Stimulated activated CD4-positive, alpha-beta T cell treated with anti-CD3 and anti-CD28 coated beads, TNF-alpha, amount 100 ng/mL, for 48 hours (primary cell): Measurements from ENCODE around the gene PLK4.
A peak's percentile ranks its signal among the peaks of the same experiment; 100 is the strongest.
"Not testable (repeated sequence)": the region's sequence is repeated elsewhere in the genome, so short reads cannot be mapped to it uniquely, and the experiment has no call there.

Source experiments
- DNase-seq, 3 donors: peaks; one replicate each; pipeline ENCODE4 v3.0.0-alpha.2; 2020; ENCODE audit warnings: low read depth in 3 of 3

Gene PLK4

GRCh38 chr4:127880763-127881562 lies at the start of gene PLK4:
TSS of gene PLK4 (plus strand) at chr4:127880893. CDS start at chr4:127881135, 242 bp downstream.
- DNase-seq = peak; percentile 89 to 94 (median 92)

- no peak for DNase-seq
Observed at GRCh38 chr4:127832585-127832984, 48.1 kb upstream of the PLK4 start.

DNA sequence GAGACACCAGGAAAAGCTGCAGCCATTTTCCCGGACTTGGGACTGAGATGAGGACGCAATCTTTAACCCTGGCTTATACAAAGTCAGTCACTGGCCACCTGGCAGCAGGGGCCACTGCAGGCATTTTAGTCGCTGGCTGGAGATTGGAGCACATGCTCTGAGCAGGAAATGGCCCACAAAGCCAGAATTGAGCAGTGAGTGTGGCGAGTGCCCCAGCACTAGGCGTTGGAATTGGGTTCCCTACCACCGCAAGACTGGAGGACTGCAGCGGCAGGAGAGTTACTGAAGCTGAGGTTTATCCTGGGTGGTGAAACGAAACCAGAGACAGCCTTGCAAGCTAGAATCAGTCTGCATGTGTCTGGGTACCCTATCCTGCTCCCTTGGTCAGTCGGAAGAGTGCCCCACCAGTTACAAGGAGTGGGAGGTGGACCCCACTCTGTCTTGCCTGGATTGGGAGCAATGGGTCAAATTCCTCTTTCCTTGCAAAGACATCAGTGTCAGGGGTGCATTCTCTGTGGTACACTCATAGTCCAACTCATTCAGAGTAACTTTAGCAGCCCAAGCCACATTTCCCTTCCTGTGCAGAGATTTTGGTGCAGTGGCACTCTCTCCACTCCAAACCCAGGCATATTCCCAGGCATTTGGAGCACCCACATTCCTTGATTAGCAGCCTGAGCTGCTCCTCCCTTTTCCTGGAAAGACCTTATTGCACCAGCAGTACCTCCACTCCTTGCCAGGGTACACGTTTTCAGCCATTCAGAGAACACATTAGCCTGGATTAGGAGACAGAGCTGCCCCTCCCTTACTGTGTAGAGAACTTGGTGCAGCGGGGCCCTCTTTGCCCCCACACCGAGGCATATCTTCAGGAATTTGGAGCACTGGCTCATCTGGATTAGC lies 36.7 kb upstream of the PLK4 start:
- no peak for DNase-seq

GRCh38 chr4:127844601-127845116 lies 36.0 kb upstream of the PLK4 start:
- no peak for DNase-seq

DNA sequence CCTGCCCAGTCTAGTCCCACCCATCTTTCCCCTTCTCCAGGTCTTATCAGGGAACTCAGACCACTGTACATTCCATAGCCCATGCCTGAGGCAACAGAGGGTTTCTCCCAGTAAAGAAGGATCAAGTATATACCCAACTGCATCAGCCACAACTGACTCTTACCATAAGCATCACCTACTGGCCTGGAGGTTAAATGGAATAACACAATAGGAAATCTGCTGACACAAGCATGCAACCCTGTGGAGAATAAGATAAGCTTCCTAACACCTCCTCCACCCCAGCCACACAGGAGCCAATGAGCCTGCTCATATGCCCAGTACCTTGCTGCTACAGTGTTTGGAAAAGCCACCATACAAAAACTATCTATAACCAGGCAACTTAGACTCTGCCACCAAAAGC lies 34.6 kb upstream of the PLK4 start:
- DNase-seq = no peak

- no peak for DNase-seq
Observed at GRCh38 chr4:127846765-127847164, 33.9 kb upstream of the PLK4 start.

- DNase-seq = no peak
Observed at GRCh38 chr4:127849505-127850234, 31.0 kb upstream of the PLK4 start.

- DNase-seq = no peak
Observed at GRCh38 chr4:127852661-127853060, 28.0 kb upstream of the PLK4 start.

- DNase-seq = no peak
Observed at GRCh38 chr4:127856196-127856812, 24.4 kb upstream of the PLK4 start.

- no peak for DNase-seq
Observed at GRCh38 chr4:127856813-127857447, 23.8 kb upstream of the PLK4 start.

- DNase-seq = no peak
Observed at GRCh38 chr4:127857641-127858040, 23.1 kb upstream of the PLK4 start.

GRCh38 chr4:127868196-127868595 lies 12.5 kb upstream of the PLK4 start:
- no peak for DNase-seq

GRCh38 chr4:127870281-127870680 lies 10.4 kb upstream of the PLK4 start:
- DNase-seq = no peak

GRCh38 chr4:127870688-127871087 lies 10.0 kb upstream of the PLK4 start:
- no peak for DNase-seq

DNA sequence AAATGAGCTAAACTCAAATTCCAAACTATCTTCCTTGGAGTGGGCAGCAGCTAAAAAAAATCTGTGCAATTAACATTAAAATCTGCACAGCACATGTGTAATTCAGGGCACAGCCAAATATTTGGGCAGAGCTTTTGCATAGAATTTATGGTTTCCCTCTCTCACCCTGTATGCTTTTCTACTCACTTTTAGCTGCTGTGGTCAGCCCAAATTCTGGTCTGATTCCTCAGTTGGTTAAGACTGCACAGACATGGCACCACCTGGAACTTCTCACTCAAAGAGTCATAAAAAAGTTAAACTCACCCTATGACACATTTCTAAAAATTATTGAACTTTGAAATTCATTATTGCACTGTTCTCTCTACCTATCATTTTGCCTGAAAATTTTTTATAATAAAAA lies 4.9 kb upstream of the PLK4 start:
- no peak for DNase-seq

DNA sequence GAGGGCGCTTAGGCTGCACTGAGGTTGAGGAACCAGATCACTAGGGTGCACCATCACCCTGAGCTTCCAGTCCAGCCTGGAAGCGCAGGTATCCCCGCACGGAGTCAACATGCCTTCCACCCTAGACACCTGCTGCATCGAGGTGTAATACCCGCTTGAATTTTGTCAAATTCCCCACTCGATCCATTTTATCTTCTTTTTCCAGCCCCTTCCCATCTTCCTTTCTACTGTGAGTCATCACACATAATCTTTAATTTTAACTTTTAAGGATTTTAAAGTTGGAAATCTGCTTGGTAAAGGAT lies 821 bp downstream of the PLK4 start:
- no peak for DNase-seq

GRCh38 chr4:127888559-127888958 lies 7.9 kb downstream of the PLK4 start:
- DNase-seq = no peak

DNA sequence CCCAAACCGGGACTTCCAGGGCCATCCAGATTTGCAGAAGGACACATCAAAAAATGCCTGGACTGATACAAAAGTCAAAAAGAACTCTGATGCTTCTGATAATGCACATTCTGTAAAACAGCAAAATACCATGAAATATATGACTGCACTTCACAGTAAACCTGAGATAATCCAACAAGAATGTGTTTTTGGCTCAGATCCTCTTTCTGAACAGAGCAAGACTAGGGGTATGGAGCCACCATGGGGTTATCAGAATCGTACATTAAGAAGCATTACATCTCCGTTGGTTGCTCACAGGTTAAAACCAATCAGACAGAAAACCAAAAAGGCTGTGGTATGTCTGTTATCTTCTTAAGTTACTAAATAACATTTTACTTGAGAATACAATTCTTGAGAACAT lies 9.2 kb downstream of the PLK4 start:
- DNase-seq = no peak

DNA sequence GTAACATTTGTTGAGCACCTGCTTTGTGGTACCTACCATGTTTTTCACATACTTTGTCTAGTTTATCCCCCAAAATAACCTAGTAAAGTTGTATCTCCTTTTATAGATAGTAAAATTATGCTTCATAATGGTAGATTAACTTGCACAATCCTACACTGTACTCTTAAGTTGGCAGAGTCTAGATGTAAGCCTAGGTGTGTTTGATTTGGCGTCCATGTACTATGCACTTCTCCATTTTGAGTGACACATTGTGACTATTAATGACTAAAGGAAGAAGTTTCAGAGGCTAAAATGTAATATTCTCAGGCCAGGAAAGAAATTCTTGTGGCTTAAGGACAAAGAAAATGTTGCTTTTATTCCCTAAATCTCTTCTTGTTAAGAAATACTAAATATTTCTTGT lies 15.4 kb downstream of the PLK4 start:
- no peak for DNase-seq

GRCh38 chr4:127896528-127896927 lies 15.8 kb downstream of the PLK4 start:
- DNase-seq = no peak

GRCh38 chr4:127899682-127900081 lies 19.0 kb downstream of the PLK4 start:
- DNase-seq = not testable (repeated sequence)
